B cell (primary cell): ENCODE data around the gene MRM1. TPM values are rescaled to one million over a fixed set of nuclear protein-coding genes. Genes with fewer than 3 reads are reported as not detected.

Experiments used
- ATAC-seq: fragments of 200-7000 bp; cut with Tn5 transposase; one replicate; pipeline ENCODE4 v1.10.0; 2021; ENCODE audit warnings: low read depth, mild to moderate bottlenecking, moderate number of reproducible peaks, moderate library complexity
- CTCF ChIA-PET: fragments of 350-600 bp; sonication (Branson Sonifier 250); formaldehyde crosslinking; loops from one replicate; lab custom pipeline; 2021; ENCODE audit warnings: antibody characterized with exemption, inconsistent platforms; lab: Charles Lee
- POLR2A ChIA-PET: fragments of 350-600 bp; sonication (Branson Sonifier 250); formaldehyde crosslinking; loops from one replicate; lab custom pipeline; 2021; ENCODE audit warnings: antibody characterized with exemption; lab: Charles Lee
- DNase-seq: peaks from one replicate; pipeline ENCODE4 v3.0.0; 2013
- H2AFZ ChIP-seq: 2 replicates; pipeline ENCODE4 v1.6.1; 2012; ENCODE audit warnings: mild to moderate bottlenecking, low read depth, low read length; ENCODE audit not compliant: insufficient read depth, poor library complexity, severe bottlenecking
- H3K27ac ChIP-seq, 2 donors: 1 replicate in 1 of 2; 2 replicates in 1 of 2; pipeline ENCODE4 v1.5.1; 2012 to 2013; ENCODE audit warnings: low read length in 2 of 2, mild to moderate bottlenecking in 2 of 2, moderate library complexity in 1 of 2
- H3K27me3 ChIP-seq, 4 experiments: fragments of 200-600 bp in 1 of 4; sonication (generic) in 1 of 4; replicated peaks in 1 of 4; 1 replicate in 2 of 4; 2 replicates in 2 of 4; pipeline versions ENCODE4 v1.6.1 to v1.7.0; 2013 to 2016; ENCODE audit warnings: low read length in 3 of 4, mild to moderate bottlenecking in 2 of 4, mixed read lengths in 1 of 4, moderate library complexity in 1 of 4; ENCODE audit not compliant: insufficient read depth in 4 of 4, control insufficient read depth in 3 of 4; ENCODE audit errors: control extremely low read depth in 1 of 4
- H3K36me3 ChIP-seq, 2 experiments: replicated peaks in 1 of 2; 1 replicate in 1 of 2; 2 replicates in 1 of 2; pipeline versions ENCODE4 v1.6.1 to v1.7.1; 2013; ENCODE audit warnings: low read length in 1 of 2; ENCODE audit not compliant: insufficient read depth in 2 of 2, control insufficient read depth in 1 of 2; ENCODE audit errors: control extremely low read depth in 1 of 2, extremely low read depth in 1 of 2
- H3K4me1 ChIP-seq, 2 donors: fragments of 200-600 bp in 1 of 2; sonication (generic) in 1 of 2; 1 replicate in 1 of 2; 2 replicates in 1 of 2; pipeline versions ENCODE4 v1.5.1 to v1.6.1; 2013 to 2017; ENCODE audit warnings: low read length in 2 of 2; ENCODE audit not compliant: control insufficient read depth in 2 of 2, insufficient read depth in 2 of 2
- H3K4me2 ChIP-seq: replicated peaks from 2 replicates; pipeline ENCODE3; 2012; ENCODE audit warnings: mild to moderate bottlenecking, low read depth, low read length; ENCODE audit not compliant: poor library complexity, severe bottlenecking
- H3K4me3 ChIP-seq, 5 experiments: fragments of 200-600 bp in 1 of 5; sonication (generic) in 1 of 5; 1 replicate in 3 of 5; 2 replicates in 2 of 5; pipeline versions ENCODE4 v1.5.1 to v1.7.0; 2011 to 2016; ENCODE audit warnings: low read length in 4 of 5, mild to moderate bottlenecking in 4 of 5, low read depth in 2 of 5, control low read depth in 1 of 5, moderate library complexity in 1 of 5; ENCODE audit not compliant: insufficient read depth in 1 of 5; ENCODE audit errors: control extremely low read depth in 1 of 5, extremely low read depth in 1 of 5
- H3K79me2 ChIP-seq: fragments of 200-600 bp; sonication (generic); one replicate; pipeline ENCODE4 v1.6.0; 2016; ENCODE audit warnings: low read length; ENCODE audit not compliant: control insufficient read depth, insufficient read depth
- H3K9ac ChIP-seq: fragments of 200-600 bp; sonication (generic); 2 replicates; pipeline ENCODE4 v1.6.1; 2017; ENCODE audit warnings: mild to moderate bottlenecking, low read length, moderate library complexity
- H3K9me3 ChIP-seq, 3 donors: one replicate each; pipeline versions ENCODE4 v1.6.1 to v1.7.1; 2013; ENCODE audit warnings: low read length in 2 of 3; ENCODE audit not compliant: control insufficient read depth in 2 of 3, insufficient read depth in 1 of 3; ENCODE audit errors: control extremely low read depth in 1 of 3
- H4K20me1 ChIP-seq: 2 replicates; pipeline ENCODE4 v1.6.0; 2012; ENCODE audit warnings: mild to moderate bottlenecking, low read length; ENCODE audit not compliant: insufficient read depth, control insufficient read depth, poor library complexity, severe bottlenecking
- H3K27ac Mint-ChIP-seq: one replicate; pipeline ENCODE4 v1.8.0; 2021; ENCODE audit warnings: mixed read lengths
- H3K27me3 Mint-ChIP-seq: one replicate; pipeline ENCODE4 v1.8.0; 2021; ENCODE audit warnings: mixed read lengths
- H3K4me1 Mint-ChIP-seq: one replicate; pipeline ENCODE4 v1.8.0; 2021; ENCODE audit warnings: mixed read lengths
- H3K4me3 Mint-ChIP-seq: one replicate; pipeline ENCODE4 v1.8.0; 2021; ENCODE audit warnings: mixed read lengths
- H3K9me3 Mint-ChIP-seq: one replicate; pipeline ENCODE4 v1.8.0; 2022; ENCODE audit warnings: mixed read lengths; ENCODE audit not compliant: insufficient read depth
- CTCF ChIP-seq: fragments of 200-600 bp; IDR thresholded peaks from one replicate; pipeline ENCODE4 v1.8.0; 2022; ENCODE audit warnings: antibody characterized with exemption, mild to moderate bottlenecking
- EZH2 ChIP-seq: IDR thresholded peaks from 2 replicates; pipeline ENCODE4 v1.6.1; 2012; ENCODE audit warnings: borderline replicate concordance, low read depth, mild to moderate bottlenecking, moderate library complexity, low read length; ENCODE audit not compliant: insufficient read depth, poor library complexity, severe bottlenecking
- WGBS: methylation state at CpG from one replicate; pipeline ENCODE4 v1.1.5; 2013; ENCODE audit warnings: missing lambda C conversion rate; ENCODE audit not compliant: insufficient coverage; 5-methylcytosine and 5-hydroxymethylcytosine counted together
- intact Hi-C: fragments of 100-400 bp; cut with micrococcal nuclease; formaldehyde crosslinking; loops from one replicate; pipeline ENCODE4 v1.10.0; 2022
- polyA plus RNA-seq: library from polyadenylated mRNA; depleted of rRNA; stranded (reverse); fragments of >200 nt; gene quantifications from 2 replicates; pipeline ENCODE4 v1.2.3, GENCODE V29; 2012
- total RNA-seq, 2 donors: library from RNA; stranded (reverse); fragments of 120-200 nt in 1 of 2; gene quantifications; 1 replicate in 1 of 2; 2 replicates in 1 of 2; pipeline versions ENCODE4 v1.2.3 to v1.2.4, GENCODE V29; 2013 to 2022

The MRM1 gene
- total and polyA plus RNA-seq, 2 donors (not counting 1 experiment from before 2014, with no cell fraction given): 9.1 to 14.4 TPM

- POLR2A ChIA-PET: no interaction called here
- no peaks in the 10 kb centered on the region for H3K36me3 ChIP-seq
- TF ChIP-seq CTCF (no peak), EZH2 (no peak)
- CTCF ChIA-PET: interaction anchor here (1.4 kb wide), 1 partner anchor 9 kb away, joined by 3 read pairs; no protein-coding TSS in a partner anchor
- H3K27me3 ChIP-seq: peaks cover 0 to 3% (median 0%) of the 10 kb centered on the region in 4 experiments
- no peak overlapping the region for H3K9ac ChIP-seq
- H3K4me2 ChIP-seq: no peak overlapping the region
- ATAC-seq (no peak), DNase-seq (no peak)
- Mint-ChIP-seq H3K9me3 (no peaks in the 10 kb centered on the region), H3K4me3 (peak overlapping the region; percentile 92), H3K4me1 (peaks cover 29% of the 10 kb centered on the region), H3K27ac (no peak overlapping the region), H3K27me3 (no peaks in the 10 kb centered on the region)
- no peak overlapping the region for H3K27ac ChIP-seq
- H2AFZ ChIP-seq: no peak overlapping the region
- no peak overlapping the region for H3K4me3 ChIP-seq
- peaks cover 12% of the 10 kb centered on the region for H4K20me1 ChIP-seq
- WGBS: 98% methylated on average over 9 of the region's 11 CpGs
- H3K79me2 ChIP-seq: peaks cover 26% of the 10 kb centered on the region
- no peaks in the 10 kb centered on the region for H3K9me3 ChIP-seq
- peaks cover 11 to 25% of the 10 kb centered on the region in 2 donors for H3K4me1 ChIP-seq
- intact Hi-C loops: no loop called here
Observed at GRCh38 chr17:36599546-36600250, 1.7 kb upstream of the MRM1 start.

GRCh38 chr17:36600465-36600864 lies 918 bp upstream of the MRM1 start:
- Mint-ChIP-seq H3K4me3 (peak overlapping the region; percentile 92), H3K27me3 (no peaks in the 10 kb centered on the region), H3K4me1 (peaks cover 33% of the 10 kb centered on the region), H3K27ac (peak overlapping the region; percentile 93), H3K9me3 (no peaks in the 10 kb centered on the region)
- Histone ChIP-seq H3K27ac (no peak overlapping the region), H2AFZ (peak overlapping the region; percentile 92), H4K20me1 (peaks cover 12% of the 10 kb centered on the region), H3K4me1 (peaks cover 11 to 25% of the 10 kb centered on the region in 2 donors), H3K79me2 (peaks cover 26% of the 10 kb centered on the region), H3K9ac (peak overlapping the region; percentile 95), H3K4me2 (peak overlapping the region; percentile 95), H3K4me3 (peak overlapping the region in 1 of 5 experiments; percentile 97), H3K9me3 (no peaks in the 10 kb centered on the region), H3K36me3 (no peaks in the 10 kb centered on the region), H3K27me3 (no peaks in the 10 kb centered on the region)
- CTCF ChIA-PET: interaction anchor here (1.0 to 4.5 kb wide), 4 partner anchors 9 to 446 kb away, joined by 4 to 66 read pairs (median 4); partner anchors contain the start of gene DHRS11
- 58% methylated on average over 2 of the region's 3 CpGs for WGBS
- POLR2A ChIA-PET: interaction anchor here (0.6 to 1.9 kb wide), 4 partner anchors 8 to 802 kb away, joined by 6 to 10 read pairs (median 8); partner anchors contain the start of genes DHRS11, GGNBP2, MYO19 and PIGW
- intact Hi-C loops: no loop called here
- DNase-seq (no peak), ATAC-seq (no peak)
- TF ChIP-seq EZH2: no peak
